Medulla oblongata (tissue), 1 donor: ENCODE measurements around the gene PLPP1.
"Not testable (repeated sequence)": the region's sequence is repeated elsewhere in the genome, so short reads cannot be mapped to it uniquely, and the experiment has no call there.

Source experiments
- DNase-seq: peaks from one replicate; pipeline ENCODE4 v3.0.0-alpha.2; 2015; ENCODE audit errors: extremely low spot score

Gene PLPP1

GRCh38 chr5:55503917-55504316 lies 30.8 kb downstream of the PLPP1 start:
- DNase-seq: not testable (repeated sequence)

- DNase-seq: no peak
Observed at GRCh38 chr5:55502759-55503158, 32.0 kb downstream of the PLPP1 start.

- no peak for DNase-seq
Observed at GRCh38 chr5:55498457-55498856, 36.3 kb downstream of the PLPP1 start.

GRCh38 chr5:55497712-55498111 lies 37.1 kb downstream of the PLPP1 start:
- no peak for DNase-seq

- DNase-seq: peak; percentile 61
Observed at GRCh38 chr5:55495216-55495615, 39.5 kb downstream of the PLPP1 start.

- no peak for DNase-seq
Observed at GRCh38 chr5:55492449-55492848, 42.3 kb downstream of the PLPP1 start.

GRCh38 chr5:55485073-55485472 lies 49.7 kb downstream of the PLPP1 start:
- no peak for DNase-seq

GRCh38 chr5:55484531-55484930 lies 50.2 kb downstream of the PLPP1 start:
- DNase-seq: no peak

GRCh38 chr5:55483885-55484284 lies 50.9 kb downstream of the PLPP1 start:
- DNase-seq: no peak

GRCh38 chr5:55481293-55481855 lies 53.4 kb downstream of the PLPP1 start:
- no peak for DNase-seq

GRCh38 chr5:55480781-55481180 lies 54.0 kb downstream of the PLPP1 start:
- DNase-seq: no peak

- DNase-seq: no peak
Observed at GRCh38 chr5:55472642-55473041, 62.1 kb downstream of the PLPP1 start.

GRCh38 chr5:55471468-55471867 lies 63.3 kb downstream of the PLPP1 start:
- no peak for DNase-seq

- DNase-seq: no peak
Observed at GRCh38 chr5:55470282-55470681, 64.5 kb downstream of the PLPP1 start.

- DNase-seq: no peak
Observed at GRCh38 chr5:55469839-55470238, 64.9 kb downstream of the PLPP1 start.

- no peak for DNase-seq
Observed at GRCh38 chr5:55467862-55468551, 66.8 kb downstream of the PLPP1 start.

- DNase-seq: no peak
Observed at GRCh38 chr5:55463613-55464012, 71.2 kb downstream of the PLPP1 start.

GRCh38 chr5:55459572-55459971 lies 75.2 kb downstream of the PLPP1 start:
- DNase-seq: no peak

GRCh38 chr5:55456216-55456895 lies 78.4 kb downstream of the PLPP1 start:
- no peak for DNase-seq

GRCh38 chr5:55454282-55454681 lies 80.5 kb downstream of the PLPP1 start:
- no peak for DNase-seq

GRCh38 chr5:55453211-55453610 lies 81.6 kb downstream of the PLPP1 start:
- no peak for DNase-seq

GRCh38 chr5:55451976-55452375 lies 82.8 kb downstream of the PLPP1 start:
- no peak for DNase-seq

GRCh38 chr5:55450050-55450765 lies 84.6 kb downstream of the PLPP1 start:
- DNase-seq: no peak
